ENCODE measurements around the gene GCLM. TPM values are rescaled to one million over a fixed set of nuclear protein-coding genes. Genes with fewer than 3 reads are reported as not detected.
"Not testable (repeated sequence)": the region's sequence is repeated elsewhere in the genome, so short reads cannot be mapped to it uniquely, and the experiment has no call there.

The GCLM gene, protein sequence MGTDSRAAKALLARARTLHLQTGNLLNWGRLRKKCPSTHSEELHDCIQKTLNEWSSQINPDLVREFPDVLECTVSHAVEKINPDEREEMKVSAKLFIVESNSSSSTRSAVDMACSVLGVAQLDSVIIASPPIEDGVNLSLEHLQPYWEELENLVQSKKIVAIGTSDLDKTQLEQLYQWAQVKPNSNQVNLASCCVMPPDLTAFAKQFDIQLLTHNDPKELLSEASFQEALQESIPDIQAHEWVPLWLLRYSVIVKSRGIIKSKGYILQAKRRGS
- polyA plus RNA-seq = 14.0 TPM
- long read RNA-seq, donor 1, full-length matches to known transcripts = 5 of 5 reads
- long read RNA-seq, donor 1, partial matches to known transcripts = 0 of 5 reads
- long read RNA-seq, donor 1, other reads (novel, unspliced or antisense) = 0 of 5 reads
- long read RNA-seq, donor 2, full-length matches to known transcripts = 4 of 4 reads
- long read RNA-seq, donor 2, partial matches to known transcripts = 0 of 4 reads
- long read RNA-seq, donor 2, other reads (novel, unspliced or antisense) = 0 of 4 reads
- long read RNA-seq, donor 3 = 0 reads
- long read RNA-seq, donor 4, full-length matches to known transcripts = 2 of 2 reads
- long read RNA-seq, donor 4, partial matches to known transcripts = 0 of 2 reads
- long read RNA-seq, donor 4, other reads (novel, unspliced or antisense) = 0 of 2 reads
- long read RNA-seq, donor 5, full-length matches to known transcripts = 4 of 4 reads
- long read RNA-seq, donor 5, partial matches to known transcripts = 0 of 4 reads
- long read RNA-seq, donor 5, other reads (novel, unspliced or antisense) = 0 of 4 reads
- long read RNA-seq, donor 6, full-length matches to known transcripts = 9 of 9 reads
- long read RNA-seq, donor 6, partial matches to known transcripts = 0 of 9 reads
- long read RNA-seq, donor 6, other reads (novel, unspliced or antisense) = 0 of 9 reads
- long read RNA-seq, donor 7 = 0 reads
- long read RNA-seq, donor 8, full-length matches to known transcripts = 3 of 3 reads
- long read RNA-seq, donor 8, partial matches to known transcripts = 0 of 3 reads
- long read RNA-seq, donor 8, other reads (novel, unspliced or antisense) = 0 of 3 reads
- long read RNA-seq, donor 9, full-length matches to known transcripts = 7 of 7 reads
- long read RNA-seq, donor 9, partial matches to known transcripts = 0 of 7 reads
- long read RNA-seq, donor 9, other reads (novel, unspliced or antisense) = 0 of 7 reads
- long read RNA-seq, donor 10, full-length matches to known transcripts = 4 of 4 reads
- long read RNA-seq, donor 10, partial matches to known transcripts = 0 of 4 reads
- long read RNA-seq, donor 10, other reads (novel, unspliced or antisense) = 0 of 4 reads
- long read RNA-seq, donor 11, full-length matches to known transcripts = 9 of 9 reads
- long read RNA-seq, donor 11, partial matches to known transcripts = 0 of 9 reads
- long read RNA-seq, donor 11, other reads (novel, unspliced or antisense) = 0 of 9 reads

DNA sequence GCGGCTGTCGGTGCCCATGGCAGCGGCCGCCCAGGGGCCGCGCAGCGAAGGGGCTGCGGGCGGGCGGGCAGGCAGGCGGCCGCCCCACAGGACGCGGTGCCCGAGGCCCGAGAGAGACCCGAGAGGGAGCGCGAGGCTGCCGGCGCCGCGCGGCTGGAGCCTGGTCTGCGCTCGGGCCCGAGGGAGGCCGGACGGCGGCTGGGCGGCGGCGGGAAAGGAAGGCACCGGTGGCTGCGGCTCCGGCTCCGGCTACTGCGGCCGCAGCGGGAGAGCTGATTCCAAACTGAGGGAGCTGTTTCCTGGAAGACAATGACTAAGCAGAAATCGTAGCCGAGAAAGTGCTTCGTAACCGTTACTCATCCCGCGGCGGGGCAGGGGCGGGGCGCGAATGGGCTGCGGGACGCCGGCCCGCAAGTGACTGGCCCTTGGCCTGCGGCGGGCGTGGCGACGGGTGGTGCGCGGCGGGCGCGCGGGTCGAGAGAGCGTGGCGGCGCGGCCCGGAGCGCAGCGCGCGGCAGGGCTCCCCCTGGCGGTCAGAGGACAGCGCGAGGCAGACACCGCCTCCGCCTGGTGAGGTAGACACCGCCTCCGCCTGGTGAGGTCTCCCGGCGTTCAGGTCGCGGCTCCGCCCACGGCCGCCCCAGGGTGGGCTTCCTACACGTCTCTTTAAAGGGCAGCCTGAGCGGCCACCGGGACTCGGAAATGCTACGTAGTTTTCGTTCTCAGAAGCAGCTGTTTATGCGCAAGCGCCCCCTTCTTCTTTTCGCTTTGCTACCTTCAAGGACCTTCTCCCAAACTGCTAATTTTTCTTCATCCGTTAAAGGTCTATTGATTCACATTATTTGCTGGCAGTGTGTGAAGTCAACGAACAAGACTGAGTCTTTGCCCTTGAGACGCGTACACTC is at the start of gene GCLM:
GCLM (minus strand) TSS at position 285 of the 905 bp plus-strand sequence; CDS start at position 18, 267 bp downstream.
- Histone ChIP-seq H3K36me3 (ENCODE audit: control insufficient read depth, insufficient read depth, low read length) (no peaks in the 10 kb centered on the region), H3K4me3 (ENCODE audit: low read length) (peak within 1 kb of the TSS; percentile 63), H3K27me3 (ENCODE audit: control insufficient read depth, insufficient read depth, low read length) (no peaks in the 10 kb centered on the region), H3K9me3 (ENCODE audit: control insufficient read depth, low read depth, low read length) (no peaks in the 10 kb centered on the region), H3K4me1 (ENCODE audit: control insufficient read depth, insufficient read depth, low read length) (peaks cover 2% of the 10 kb centered on the region), H3K27ac (ENCODE audit: low read length) (peak within 1 kb of the TSS; percentile 60)
- WGBS (ENCODE audit: insufficient coverage, low lambda C conversion rate) = 17% methylated on average over 3 of the region's 102 CpGs
- DNase-seq = peak; percentile 90 to 95

DNA sequence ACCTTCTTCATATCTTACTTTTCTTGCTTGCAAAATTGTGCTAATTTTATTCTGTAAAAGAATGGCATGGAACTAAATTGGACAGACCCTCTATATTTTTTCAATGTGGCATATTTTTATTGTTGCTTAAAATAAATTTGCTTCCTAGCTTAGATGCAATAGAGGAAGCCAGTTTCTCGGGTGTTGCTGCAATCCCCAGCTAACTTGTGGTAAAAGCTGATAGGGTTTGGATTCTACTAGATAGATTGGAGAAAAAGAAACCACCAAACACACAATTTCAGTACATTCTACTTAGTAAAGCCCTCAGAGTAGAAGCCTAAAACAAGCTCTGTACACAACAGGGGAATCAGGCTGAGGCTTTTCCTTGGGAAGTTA is 49.5 kb upstream of the GCLM start:
- no peak overlapping the region for H3K4me3 ChIP-seq (ENCODE audit: low read length)
- no peak for DNase-seq
- peaks cover 14% of the 10 kb centered on the region for H3K4me1 ChIP-seq (ENCODE audit: control insufficient read depth, insufficient read depth, low read length)
- peaks cover 18% of the 10 kb centered on the region for H3K9me3 ChIP-seq (ENCODE audit: control insufficient read depth, low read depth, low read length)
- WGBS (ENCODE audit: insufficient coverage, low lambda C conversion rate) = 80% methylated on average over 1 of the region's 1 CpG
- no peak overlapping the region for H3K27ac ChIP-seq (ENCODE audit: low read length)
- H3K36me3 ChIP-seq (ENCODE audit: control insufficient read depth, insufficient read depth, low read length) = no peaks in the 10 kb centered on the region
- H3K27me3 ChIP-seq (ENCODE audit: control insufficient read depth, insufficient read depth, low read length) = no peaks in the 10 kb centered on the region

- WGBS (ENCODE audit: insufficient coverage, low lambda C conversion rate) = no CpG with 5 or more reads among the region's 1 CpG
- no peak for DNase-seq
- Histone ChIP-seq H3K36me3 (ENCODE audit: control insufficient read depth, insufficient read depth, low read length) (no peaks in the 10 kb centered on the region), H3K27ac (ENCODE audit: low read length) (no peak overlapping the region), H3K9me3 (ENCODE audit: control insufficient read depth, low read depth, low read length) (peaks cover 18% of the 10 kb centered on the region), H3K4me3 (ENCODE audit: low read length) (no peak overlapping the region), H3K4me1 (ENCODE audit: control insufficient read depth, insufficient read depth, low read length) (peaks cover 13% of the 10 kb centered on the region), H3K27me3 (ENCODE audit: control insufficient read depth, insufficient read depth, low read length) (no peaks in the 10 kb centered on the region)
These were observed 48.9 kb upstream of the GCLM start for GRCh38 chr1:93958032-93958725.

- Histone ChIP-seq H3K27ac (ENCODE audit: low read length) (no peak overlapping the region), H3K9me3 (ENCODE audit: control insufficient read depth, low read depth, low read length) (peaks cover 18% of the 10 kb centered on the region), H3K27me3 (ENCODE audit: control insufficient read depth, insufficient read depth, low read length) (no peaks in the 10 kb centered on the region), H3K36me3 (ENCODE audit: control insufficient read depth, insufficient read depth, low read length) (no peaks in the 10 kb centered on the region), H3K4me1 (ENCODE audit: control insufficient read depth, insufficient read depth, low read length) (peaks cover 6% of the 10 kb centered on the region), H3K4me3 (ENCODE audit: low read length) (no peak overlapping the region)
- DNase-seq = no peak
- no CpG with 5 or more reads among the region's 1 CpG for WGBS (ENCODE audit: insufficient coverage, low lambda C conversion rate)
These were observed 46.5 kb upstream of the GCLM start for GRCh38 chr1:93955765-93956164.

GRCh38 chr1:93947002-93947686 is 37.9 kb upstream of the GCLM start:
- H3K9me3 ChIP-seq (ENCODE audit: control insufficient read depth, low read depth, low read length); H3K27ac ChIP-seq (ENCODE audit: low read length); H3K27me3 ChIP-seq (ENCODE audit: control insufficient read depth, insufficient read depth, low read length); H3K36me3 ChIP-seq (ENCODE audit: control insufficient read depth, insufficient read depth, low read length); H3K4me1 ChIP-seq (ENCODE audit: control insufficient read depth, insufficient read depth, low read length); H3K4me3 ChIP-seq (ENCODE audit: low read length): not testable (repeated sequence)
- 71% methylated on average over 2 of the region's 2 CpGs for WGBS (ENCODE audit: insufficient coverage, low lambda C conversion rate)
- DNase-seq = peak in 1 of 2 donors; percentile 19

DNA sequence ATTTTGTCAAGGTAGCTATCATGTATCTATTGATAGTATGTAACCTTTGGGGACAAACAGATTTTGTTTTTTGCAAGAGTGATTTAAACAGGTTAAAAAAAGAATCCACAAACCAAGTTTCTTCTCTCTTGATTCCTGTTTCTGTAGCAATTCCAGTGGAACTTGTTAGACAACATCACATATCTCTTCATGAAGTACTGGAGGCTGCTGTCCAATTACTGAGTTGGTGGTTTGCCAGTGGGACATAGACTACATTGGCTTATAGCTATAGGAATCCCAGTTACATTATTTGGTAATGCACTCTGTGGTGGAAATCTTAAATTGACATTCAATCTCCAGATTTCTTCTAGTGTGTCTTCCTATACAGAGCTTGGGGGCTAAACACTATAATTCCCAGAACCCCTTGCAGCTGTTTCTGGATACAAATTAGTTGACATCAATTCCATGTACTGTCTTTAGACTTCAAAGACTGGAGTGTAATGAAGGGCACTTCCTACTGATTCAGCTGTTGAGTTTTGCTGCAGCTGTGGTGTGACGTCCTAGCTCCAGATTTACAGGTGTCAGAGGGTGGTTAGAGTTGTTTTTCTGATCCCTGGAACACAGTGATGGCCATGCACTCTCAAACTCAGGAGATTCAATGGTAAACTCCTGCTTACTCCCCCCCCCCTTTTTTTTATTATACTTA is 29.4 kb upstream of the GCLM start:
- H3K4me3 ChIP-seq (ENCODE audit: low read length) = no peak overlapping the region
- H3K36me3 ChIP-seq (ENCODE audit: control insufficient read depth, insufficient read depth, low read length) = no peaks in the 10 kb centered on the region
- H3K27me3 ChIP-seq (ENCODE audit: control insufficient read depth, insufficient read depth, low read length) = no peaks in the 10 kb centered on the region
- WGBS (ENCODE audit: insufficient coverage, low lambda C conversion rate) = no CpG with 5 or more reads among the region's 1 CpG
- no peak for DNase-seq
- no peaks in the 10 kb centered on the region for H3K9me3 ChIP-seq (ENCODE audit: control insufficient read depth, low read depth, low read length)
- H3K27ac ChIP-seq (ENCODE audit: low read length) = no peak overlapping the region
- H3K4me1 ChIP-seq (ENCODE audit: control insufficient read depth, insufficient read depth, low read length) = no peaks in the 10 kb centered on the region

- H3K4me3 ChIP-seq (ENCODE audit: low read length) = no peak overlapping the region
- WGBS (ENCODE audit: insufficient coverage, low lambda C conversion rate) = 100% methylated on average over 1 of the region's 1 CpG
- no peak for DNase-seq
- H3K4me1 ChIP-seq (ENCODE audit: control insufficient read depth, insufficient read depth, low read length) = no peaks in the 10 kb centered on the region
- no peaks in the 10 kb centered on the region for H3K9me3 ChIP-seq (ENCODE audit: control insufficient read depth, low read depth, low read length)
- H3K27me3 ChIP-seq (ENCODE audit: control insufficient read depth, insufficient read depth, low read length) = no peaks in the 10 kb centered on the region
- H3K27ac ChIP-seq (ENCODE audit: low read length) = no peak overlapping the region
- no peaks in the 10 kb centered on the region for H3K36me3 ChIP-seq (ENCODE audit: control insufficient read depth, insufficient read depth, low read length)
These were observed 28.8 kb upstream of the GCLM start for GRCh38 chr1:93937997-93938396.

DNA sequence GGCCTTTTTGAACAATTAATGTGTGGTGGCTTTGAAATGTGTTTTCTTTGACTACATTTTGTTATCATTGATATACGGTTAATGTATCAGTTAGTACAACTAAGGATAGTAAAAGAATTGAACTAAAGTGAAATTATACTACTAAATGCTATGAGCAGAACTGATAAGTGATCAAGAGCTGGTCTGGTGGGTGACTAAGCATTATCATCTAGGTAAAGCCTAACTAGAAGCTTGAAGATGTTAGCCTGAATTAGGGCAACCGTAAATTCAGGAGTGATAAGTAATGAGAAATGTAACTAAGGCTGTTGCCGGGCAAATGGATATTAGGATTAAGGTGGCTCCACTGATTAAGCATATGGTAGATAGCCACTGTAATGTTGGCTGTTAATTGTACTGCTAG is 16.0 kb upstream of the GCLM start:
- WGBS (ENCODE audit: insufficient coverage, low lambda C conversion rate) = 50% methylated on average over 1 of the region's 3 CpGs
- Histone ChIP-seq H3K9me3 (ENCODE audit: control insufficient read depth, low read depth, low read length) (no peaks in the 10 kb centered on the region), H3K27ac (ENCODE audit: low read length) (no peak overlapping the region)

More for the DNA sequence above, 16.0 kb upstream of the GCLM start:
- Histone ChIP-seq H3K4me3 (ENCODE audit: low read length) (no peak overlapping the region), H3K27me3 (ENCODE audit: control insufficient read depth, insufficient read depth, low read length) (no peaks in the 10 kb centered on the region), H3K36me3 (ENCODE audit: control insufficient read depth, insufficient read depth, low read length) (no peaks in the 10 kb centered on the region), H3K4me1 (ENCODE audit: control insufficient read depth, insufficient read depth, low read length) (no peaks in the 10 kb centered on the region)
- no peak for DNase-seq
